Vagina (tissue), 2 donors: ENCODE measurements around the gene ADGRL3.

Experiments used
- CTCF ChIP-seq, 3 experiments: fragments of 450-650 bp in 2 of 3; fragments of 200-600 bp in 1 of 3; sonication (generic) in 1 of 3; IDR thresholded peaks; one replicate each; pipeline ENCODE4 v1.5.1; 2017 to 2019; ENCODE audit warnings: antibody characterized with exemption in 3 of 3, mild to moderate bottlenecking in 2 of 3, moderate library complexity in 2 of 3
- POLR2A ChIP-seq, 2 donors: fragments of 450-650 bp; IDR thresholded peaks; one replicate each; pipeline ENCODE4 v1.6.1; 2017; ENCODE audit warnings: antibody characterized with exemption in 2 of 2, mild to moderate bottlenecking in 2 of 2, moderate library complexity in 2 of 2

- TF ChIP-seq CTCF (IDR thresholded peaks at IDR 0.05) (no peak), POLR2A (IDR thresholded peaks at IDR 0.05) (no peak)
Observed at GRCh38 chr4:61827907-61828391, 627.8 kb downstream of the ADGRL3 start.
